Measurements from ENCODE around the gene MBD3L2B.

MBD3L2B gene

DNA sequence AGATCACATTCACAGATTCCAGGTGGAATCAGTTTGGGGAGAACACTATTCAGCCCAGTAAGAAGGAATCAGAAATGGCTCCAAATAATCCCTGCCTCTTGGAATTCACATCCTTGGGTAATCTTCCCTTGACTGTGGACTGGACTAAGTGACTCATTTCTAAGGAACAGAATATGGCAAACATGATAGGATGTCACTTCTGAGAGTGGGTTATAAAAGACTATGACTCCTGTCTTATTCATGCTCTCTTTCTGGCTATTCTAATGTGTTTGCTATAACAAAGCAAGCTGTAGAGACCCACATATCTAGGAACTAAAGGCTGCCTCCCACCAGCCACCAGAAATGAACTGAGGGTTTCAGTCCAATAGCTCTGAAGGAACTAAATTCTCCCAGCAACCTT, 37.8 kb downstream of the MBD3L2B start:
- H3K4me3 ChIP-seq (ENCODE audit: low read length): no peak overlapping the region
- TF ChIP-seq, protein P1, sequence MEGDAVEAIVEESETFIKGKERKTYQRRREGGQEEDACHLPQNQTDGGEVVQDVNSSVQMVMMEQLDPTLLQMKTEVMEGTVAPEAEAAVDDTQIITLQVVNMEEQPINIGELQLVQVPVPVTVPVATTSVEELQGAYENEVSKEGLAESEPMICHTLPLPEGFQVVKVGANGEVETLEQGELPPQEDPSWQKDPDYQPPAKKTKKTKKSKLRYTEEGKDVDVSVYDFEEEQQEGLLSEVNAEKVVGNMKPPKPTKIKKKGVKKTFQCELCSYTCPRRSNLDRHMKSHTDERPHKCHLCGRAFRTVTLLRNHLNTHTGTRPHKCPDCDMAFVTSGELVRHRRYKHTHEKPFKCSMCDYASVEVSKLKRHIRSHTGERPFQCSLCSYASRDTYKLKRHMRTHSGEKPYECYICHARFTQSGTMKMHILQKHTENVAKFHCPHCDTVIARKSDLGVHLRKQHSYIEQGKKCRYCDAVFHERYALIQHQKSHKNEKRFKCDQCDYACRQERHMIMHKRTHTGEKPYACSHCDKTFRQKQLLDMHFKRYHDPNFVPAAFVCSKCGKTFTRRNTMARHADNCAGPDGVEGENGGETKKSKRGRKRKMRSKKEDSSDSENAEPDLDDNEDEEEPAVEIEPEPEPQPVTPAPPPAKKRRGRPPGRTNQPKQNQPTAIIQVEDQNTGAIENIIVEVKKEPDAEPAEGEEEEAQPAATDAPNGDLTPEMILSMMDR (conservative IDR thresholded peaks at IDR 0.05; ENCODE audit: low read depth, low read length): no peak

DNA sequence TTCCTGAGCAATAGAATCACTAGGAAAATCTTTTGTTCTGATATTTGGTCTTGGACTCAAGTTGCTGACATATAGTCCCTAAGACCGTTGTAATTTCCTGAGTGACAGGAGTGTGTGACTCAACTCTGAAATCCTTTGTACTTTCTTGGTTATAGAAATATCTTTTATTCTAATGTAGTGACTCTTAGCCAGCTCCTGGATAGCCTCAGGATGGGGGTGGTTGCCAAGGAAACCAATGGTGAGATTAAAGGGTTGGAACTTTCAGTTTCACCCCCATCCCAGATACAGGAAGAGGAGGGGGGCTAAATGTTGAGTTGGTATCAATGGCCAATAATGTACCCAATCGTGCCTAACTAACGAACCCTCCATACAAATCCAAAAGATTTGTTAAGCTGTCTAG, 41.8 kb downstream of the MBD3L2B start:
- no peak overlapping the region for H3K4me3 ChIP-seq (ENCODE audit: low read length)
- DNase-seq (ENCODE audit: low read depth): no peak
- TF ChIP-seq, protein P1 (conservative IDR thresholded peaks at IDR 0.05; ENCODE audit: low read depth, low read length): no peak

More for the DNA sequence above, 37.8 kb downstream of the MBD3L2B start:
- no peak for DNase-seq (ENCODE audit: low read depth)

DNA sequence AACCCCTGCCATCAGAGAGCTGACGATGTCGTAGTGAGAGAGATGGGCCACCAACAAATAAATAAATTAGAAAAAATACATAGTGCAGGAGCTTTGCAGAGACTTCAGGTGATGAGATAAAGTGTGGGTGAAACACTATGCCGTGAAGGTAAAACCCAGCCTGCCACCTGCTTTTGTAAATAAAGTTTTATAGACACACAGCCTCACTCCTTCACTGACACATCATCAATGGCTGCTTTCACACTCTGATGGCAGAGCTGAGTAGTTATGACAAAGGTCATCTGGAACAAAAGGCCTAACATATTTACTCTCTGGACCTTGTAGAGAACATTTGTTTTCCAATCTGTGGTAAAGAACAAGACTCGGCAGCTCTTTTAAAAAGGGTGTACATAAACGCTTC, 45.0 kb downstream of the MBD3L2B start:
- no peak for DNase-seq (ENCODE audit: low read depth)
- TF ChIP-seq, protein P1 (conservative IDR thresholded peaks at IDR 0.05; ENCODE audit: low read depth, low read length): no peak
- H3K4me3 ChIP-seq (ENCODE audit: low read length): no peak overlapping the region

DNA sequence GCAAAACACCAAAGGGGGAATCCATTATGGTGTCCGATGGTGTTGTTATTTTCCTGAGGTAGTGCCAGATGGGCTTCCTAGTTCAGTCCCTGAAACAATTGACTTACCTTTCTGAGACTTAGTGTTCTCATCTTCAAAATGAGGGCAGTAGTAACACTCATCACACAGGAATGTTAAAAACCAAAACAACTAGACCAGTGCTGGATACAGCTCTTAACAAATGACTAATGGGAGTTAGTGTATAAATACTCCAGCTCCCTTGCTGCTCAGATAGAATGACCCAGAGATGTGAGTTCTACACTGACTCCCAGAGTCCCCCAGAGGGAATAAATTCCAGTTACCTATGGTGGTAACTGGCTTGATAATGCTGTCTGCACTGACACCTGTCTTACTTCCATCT, 49.9 kb downstream of the MBD3L2B start:
- H3K4me3 ChIP-seq (ENCODE audit: low read length): no peak overlapping the region
- TF ChIP-seq, protein P1 (conservative IDR thresholded peaks at IDR 0.05; ENCODE audit: low read depth, low read length): no peak
- DNase-seq (ENCODE audit: low read depth): no peak

DNA sequence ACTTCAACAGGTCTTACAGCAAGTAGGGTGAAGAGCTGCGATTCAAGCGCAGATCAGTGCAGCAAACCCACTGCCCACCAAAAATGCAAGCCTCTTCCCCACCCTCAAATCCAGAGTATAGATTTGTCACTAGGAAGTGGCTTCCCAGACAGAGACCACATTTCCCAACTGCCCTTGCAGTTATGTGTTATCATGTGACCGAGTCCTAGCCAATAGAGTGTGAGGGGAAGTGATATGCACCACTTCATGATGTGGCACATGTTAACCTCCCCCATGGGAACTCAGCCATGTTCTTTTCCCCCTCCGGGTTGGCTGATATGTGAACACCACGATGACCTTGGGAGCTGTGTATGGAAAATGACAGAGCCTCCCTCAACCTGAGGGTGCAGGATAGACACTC, 50.8 kb downstream of the MBD3L2B start:
- no peak overlapping the region for H3K4me3 ChIP-seq (ENCODE audit: low read length)
- DNase-seq (ENCODE audit: low read depth): no peak
- TF ChIP-seq, protein P1 (conservative IDR thresholded peaks at IDR 0.05; ENCODE audit: low read depth, low read length): no peak

DNA sequence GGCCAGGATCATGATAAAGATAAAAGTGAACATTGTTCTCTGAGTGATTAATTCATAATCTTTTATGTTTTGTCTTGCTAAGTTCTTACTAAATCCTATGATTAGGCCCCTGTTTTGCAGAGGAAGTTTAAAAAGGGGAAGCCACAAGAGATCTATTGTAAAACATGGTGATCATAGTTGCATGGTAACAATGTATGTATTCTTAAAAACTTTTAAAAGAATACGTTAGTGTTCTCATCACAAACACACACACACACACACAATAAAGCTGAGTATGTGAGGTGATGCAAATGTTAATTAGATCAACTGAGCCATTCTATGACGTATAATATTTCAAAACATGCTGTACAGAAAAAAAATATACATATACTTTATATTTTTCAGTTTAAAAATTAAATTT, 51.2 kb downstream of the MBD3L2B start:
- H3K4me3 ChIP-seq (ENCODE audit: low read length): no peak overlapping the region
- no peak for DNase-seq (ENCODE audit: low read depth)
- TF ChIP-seq, protein P1 (conservative IDR thresholded peaks at IDR 0.05; ENCODE audit: low read depth, low read length): no peak

DNA sequence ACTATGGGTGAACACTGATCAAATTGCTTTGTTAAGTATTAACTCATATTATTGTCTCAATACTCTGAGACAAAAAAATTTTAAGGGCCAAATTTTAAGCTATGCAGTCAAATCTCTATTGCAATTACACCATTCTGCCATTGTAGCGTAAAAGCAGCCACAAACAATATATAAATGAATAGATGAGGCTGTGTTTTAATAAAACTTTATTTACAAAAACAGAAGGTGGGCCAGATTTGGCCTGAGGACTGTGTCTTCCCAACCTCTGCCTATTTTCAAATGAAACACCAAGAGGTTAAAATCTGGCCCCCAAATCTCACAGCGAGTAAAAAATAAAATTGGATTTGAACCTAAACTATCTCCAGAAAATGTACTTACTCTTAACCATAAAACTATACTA, 51.7 kb downstream of the MBD3L2B start:
- H3K4me3 ChIP-seq (ENCODE audit: low read length): no peak overlapping the region
- DNase-seq (ENCODE audit: low read depth): no peak
- TF ChIP-seq, protein P1 (conservative IDR thresholded peaks at IDR 0.05; ENCODE audit: low read depth, low read length): no peak
